Activated naive CD8-positive, alpha-beta T cell treated with anti-CD3 and anti-CD28 coated beads, Interleukin-2, amount 10 ng/mL, durations not matched to agents 7 days and 5 days (primary cell): ENCODE data around the gene MYBBP1A. TPM values are rescaled to one million over a fixed set of nuclear protein-coding genes. Genes with fewer than 3 reads are reported as not detected.

ENCODE experiments used
- ATAC-seq: fragments of 150-1000 bp; cut with Tn5 transposase; one replicate; pipeline ENCODE4 v1.10.0; 2021; ENCODE audit warnings: low read depth, moderate library complexity
- POLR2A ChIA-PET: fragments of 350-600 bp; sonication (Branson Sonifier 250); formaldehyde crosslinking; loops from one replicate; lab custom pipeline; 2021; ENCODE audit warnings: antibody characterized with exemption; lab: Charles Lee
- DNase-seq: peaks from one replicate; pipeline ENCODE4 v3.0.0; 2021
- H3K27ac Mint-ChIP-seq: one replicate; pipeline ENCODE4 v1.8.0; 2022; ENCODE audit warnings: mild to moderate bottlenecking, mixed read lengths
- H3K27me3 Mint-ChIP-seq: one replicate; pipeline ENCODE4 v1.8.0; 2022; ENCODE audit warnings: mild to moderate bottlenecking, moderate library complexity, mixed read lengths
- H3K36me3 Mint-ChIP-seq: one replicate; pipeline ENCODE4 v1.8.0; 2021; ENCODE audit warnings: mild to moderate bottlenecking, mixed read lengths
- H3K4me1 Mint-ChIP-seq: one replicate; pipeline ENCODE4 v1.8.0; 2021; ENCODE audit warnings: mixed read lengths
- H3K4me3 Mint-ChIP-seq: one replicate; pipeline ENCODE4 v1.8.0; 2022; ENCODE audit warnings: mild to moderate bottlenecking, moderate library complexity, mixed read lengths
- H3K9me3 Mint-ChIP-seq: one replicate; pipeline ENCODE4 v1.8.0; 2021; ENCODE audit warnings: mixed read lengths
- total RNA-seq, 2 experiments: library from RNA; stranded (reverse); gene quantifications; one replicate each; pipeline ENCODE4 v1.2.3, GENCODE V29; 2021

Gene MYBBP1A
- total RNA-seq, 2 experiments from 2014 or later: 59.1 to 61.6 TPM

- POLR2A ChIA-PET: interaction anchor here (0.5 to 3.7 kb wide), 12 partner anchors 10 to 214 kb away, joined by 3 to 21 read pairs (median 6); partner anchors contain the start of genes MYBBP1A and SPNS3
- Mint-ChIP-seq H3K4me1 (peaks cover 30% of the 10 kb centered on the region), H3K36me3 (peaks cover 2% of the 10 kb centered on the region), H3K27ac (peak within 1 kb of the TSS; percentile 43), H3K27me3 (peaks cover 37% of the 10 kb centered on the region), H3K4me3 (peak within 1 kb of the TSS; percentile 81), H3K9me3 (no peaks in the 10 kb centered on the region)
- ATAC-seq: peak; percentile 83
- peak; percentile 83 for DNase-seq
Measured at GRCh38 chr17:4498461-4499397, 56.5 kb downstream of the MYBBP1A start, which contains the start of gene SPNS2. TSS of gene SPNS2 (plus strand) at chr17:4498881. CDS start at chr17:4499048, 167 bp downstream.

- ATAC-seq: no peak
- no peak overlapping the region for H3K27ac Mint-ChIP-seq
- peaks cover 35% of the 10 kb centered on the region for H3K4me1 Mint-ChIP-seq
- H3K9me3 Mint-ChIP-seq: no peaks in the 10 kb centered on the region
- POLR2A ChIA-PET: interaction anchor here (0.7 to 0.9 kb wide), 2 partner anchors 11 to 16 kb away, joined by 3 read pairs; no protein-coding TSS in a partner anchor
- peaks cover 4% of the 10 kb centered on the region for H3K36me3 Mint-ChIP-seq
- no peak for DNase-seq
- H3K4me3 Mint-ChIP-seq: no peak overlapping the region
- peaks cover 32% of the 10 kb centered on the region for H3K27me3 Mint-ChIP-seq
Measured at GRCh38 chr17:4497101-4497824, 57.9 kb downstream of the MYBBP1A start.

- ATAC-seq (peak; percentile 15), DNase-seq (no peak)
- peaks cover 5% of the 10 kb centered on the region for H3K27me3 Mint-ChIP-seq
- POLR2A ChIA-PET: interaction anchor here (0.7 kb wide), 1 partner anchor 62 kb away, joined by 3 read pairs; the partner anchor contains the start of gene MYBBP1A
- peaks cover 3% of the 10 kb centered on the region for H3K36me3 Mint-ChIP-seq
- peaks cover 14% of the 10 kb centered on the region for H3K4me1 Mint-ChIP-seq
- peak overlapping the region; percentile 18 for H3K27ac Mint-ChIP-seq
- no peaks in the 10 kb centered on the region for H3K9me3 Mint-ChIP-seq
- no peak overlapping the region for H3K4me3 Mint-ChIP-seq
Measured at GRCh38 chr17:4492721-4493561, 62.2 kb downstream of the MYBBP1A start.

- Mint-ChIP-seq H3K4me1 (peaks cover 20% of the 10 kb centered on the region), H3K4me3 (no peak overlapping the region), H3K36me3 (peaks cover 4% of the 10 kb centered on the region), H3K27ac (no peak overlapping the region), H3K27me3 (peaks cover 1% of the 10 kb centered on the region), H3K9me3 (no peaks in the 10 kb centered on the region)
- no peak for ATAC-seq
- POLR2A ChIA-PET: interaction anchor here (1.2 kb wide), 1 partner anchor 9 kb away, joined by 3 read pairs; no protein-coding TSS in a partner anchor
- DNase-seq: no peak
Measured at GRCh38 chr17:4490637-4491061, 64.5 kb downstream of the MYBBP1A start.

- H3K4me3 Mint-ChIP-seq: no peak overlapping the region
- H3K4me1 Mint-ChIP-seq: peaks cover 20% of the 10 kb centered on the region
- no peaks in the 10 kb centered on the region for H3K9me3 Mint-ChIP-seq
- H3K36me3 Mint-ChIP-seq: peaks cover 4% of the 10 kb centered on the region
- ATAC-seq: no peak
- H3K27me3 Mint-ChIP-seq: peaks cover 1% of the 10 kb centered on the region
- POLR2A ChIA-PET: interaction anchor here (2.7 kb wide), 1 partner anchor 9 kb away, joined by 8 read pairs; the partner anchor contains the start of gene SPNS2
- DNase-seq: no peak
- H3K27ac Mint-ChIP-seq: no peak overlapping the region
Measured at GRCh38 chr17:4490109-4490591, 65.0 kb downstream of the MYBBP1A start.

GRCh38 chr17:4488989-4489595 is 66.1 kb downstream of the MYBBP1A start:
- Mint-ChIP-seq H3K4me1 (peaks cover 20% of the 10 kb centered on the region), H3K27me3 (no peaks in the 10 kb centered on the region), H3K4me3 (no peak overlapping the region), H3K36me3 (peaks cover 9% of the 10 kb centered on the region), H3K9me3 (no peaks in the 10 kb centered on the region), H3K27ac (no peak overlapping the region)
- POLR2A ChIA-PET: interaction anchor here (2.7 kb wide), 1 partner anchor 10 kb away, joined by 8 read pairs; the partner anchor contains the start of gene SPNS2
- ATAC-seq (no peak), DNase-seq (no peak)

Other genes starting within 250 kb of the MYBBP1A start
- gene UBE2G1, start 188.7 kb downstream of the MYBBP1A start, total RNA-seq: 10 to 100 TPM; 65.6 to 69.4 TPM
- gene SPNS3, start 121.4 kb downstream of the MYBBP1A start, total RNA-seq: 10 to 100 TPM; 26.5 to 32.9 TPM
- 1 to 10 TPM; 6.7 to 6.9 TPM for gene SPNS2, start 56.5 kb downstream of the MYBBP1A start, total RNA-seq
- not detected for gene GGT6, start 5.2 kb upstream of the MYBBP1A start, total RNA-seq
- not detected for gene SMTNL2, start 29.1 kb upstream of the MYBBP1A start, total RNA-seq
- gene ALOX15, start 86.3 kb upstream of the MYBBP1A start, total RNA-seq: not detected
- 10 to 100 TPM; 73.8 to 74.7 TPM for gene PELP1, start 148.8 kb upstream of the MYBBP1A start, total RNA-seq
- gene ARRB2, start 155.2 kb upstream of the MYBBP1A start, total RNA-seq: 100 to 1,000 TPM; 325 to 330 TPM
- gene MED11, start 176.0 kb upstream of the MYBBP1A start, total RNA-seq: 10 to 100 TPM; 29.4 to 32.2 TPM
- gene ZMYND15, start 184.4 kb upstream of the MYBBP1A start, total RNA-seq: under 1 TPM in 1 of 2 experiments, not detected in 1; 0.17 TPM
- 1 to 10 TPM; 2.7 to 3.0 TPM for gene CXCL16, start 184.5 kb upstream of the MYBBP1A start, total RNA-seq
- not detected for gene TM4SF5, start 216.5 kb upstream of the MYBBP1A start, total RNA-seq
- not detected for gene VMO1, start 231.0 kb upstream of the MYBBP1A start, total RNA-seq
- gene GLTPD2, start 233.6 kb upstream of the MYBBP1A start, total RNA-seq: not detected
- 10 to 100 TPM; 81.4 to 83.1 TPM for gene PSMB6, start 240.8 kb upstream of the MYBBP1A start, total RNA-seq